ENCODE data around the gene TALDO1.

DNA sequence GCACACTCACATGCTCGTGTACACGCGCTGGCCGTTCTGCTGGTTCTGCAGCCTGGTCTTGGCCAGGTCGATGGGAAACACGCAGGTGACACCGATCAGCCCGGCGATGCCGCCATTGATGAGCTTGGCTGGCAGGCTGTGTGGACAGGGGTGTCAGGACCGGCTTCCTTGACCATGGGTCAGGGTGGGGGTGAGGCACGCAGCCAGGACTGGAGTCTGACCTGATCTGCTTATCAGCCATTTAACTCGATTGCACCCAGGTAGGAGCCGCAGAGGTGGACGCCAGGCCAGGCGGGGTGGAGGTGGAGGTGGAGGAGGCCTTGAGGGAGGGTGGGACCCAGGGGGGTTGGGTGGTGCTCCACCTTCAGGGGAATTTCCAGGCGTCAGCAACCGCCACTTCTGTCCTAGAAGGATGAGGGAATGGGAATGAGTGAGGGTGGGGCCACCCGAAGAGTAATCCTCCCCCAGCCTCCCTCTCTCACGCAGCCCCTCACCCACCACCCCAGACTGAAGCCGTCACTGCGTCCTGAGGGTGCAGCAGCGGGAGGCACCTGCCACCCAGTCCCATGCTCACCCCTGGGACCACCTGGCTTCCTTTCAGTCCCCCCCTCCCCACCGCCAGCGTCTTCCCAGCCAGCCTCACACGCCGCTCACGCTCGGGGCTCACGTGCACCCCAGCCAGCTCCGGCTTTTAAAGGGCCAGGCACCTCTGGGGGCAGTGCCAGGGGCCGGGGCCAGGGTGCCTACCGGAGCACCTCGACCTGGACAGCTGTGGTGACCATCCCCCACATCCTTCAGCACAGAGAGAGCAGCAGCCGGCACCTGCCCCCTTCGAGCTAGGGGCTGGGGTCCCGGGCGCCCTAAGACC is 47.7 kb downstream of the TALDO1 start:
- TF ChIP-seq, protein P1, sequence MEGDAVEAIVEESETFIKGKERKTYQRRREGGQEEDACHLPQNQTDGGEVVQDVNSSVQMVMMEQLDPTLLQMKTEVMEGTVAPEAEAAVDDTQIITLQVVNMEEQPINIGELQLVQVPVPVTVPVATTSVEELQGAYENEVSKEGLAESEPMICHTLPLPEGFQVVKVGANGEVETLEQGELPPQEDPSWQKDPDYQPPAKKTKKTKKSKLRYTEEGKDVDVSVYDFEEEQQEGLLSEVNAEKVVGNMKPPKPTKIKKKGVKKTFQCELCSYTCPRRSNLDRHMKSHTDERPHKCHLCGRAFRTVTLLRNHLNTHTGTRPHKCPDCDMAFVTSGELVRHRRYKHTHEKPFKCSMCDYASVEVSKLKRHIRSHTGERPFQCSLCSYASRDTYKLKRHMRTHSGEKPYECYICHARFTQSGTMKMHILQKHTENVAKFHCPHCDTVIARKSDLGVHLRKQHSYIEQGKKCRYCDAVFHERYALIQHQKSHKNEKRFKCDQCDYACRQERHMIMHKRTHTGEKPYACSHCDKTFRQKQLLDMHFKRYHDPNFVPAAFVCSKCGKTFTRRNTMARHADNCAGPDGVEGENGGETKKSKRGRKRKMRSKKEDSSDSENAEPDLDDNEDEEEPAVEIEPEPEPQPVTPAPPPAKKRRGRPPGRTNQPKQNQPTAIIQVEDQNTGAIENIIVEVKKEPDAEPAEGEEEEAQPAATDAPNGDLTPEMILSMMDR (conservative IDR thresholded peaks at IDR 0.05) = no peak
- no peak for TF ChIP-seq EZH2 (IDR thresholded peaks at IDR 0.05; ENCODE audit: low read depth)

Measured in PC-9 (cell line).